GM04504 (cell line): Measurements from ENCODE around the gene CDH15.
"Not testable (repeated sequence)": the region's sequence is repeated elsewhere in the genome, so short reads cannot be mapped to it uniquely, and the experiment has no call there.

Source experiments
- DNase-seq: peaks from one replicate; pipeline ENCODE4 v3.0.0-alpha.2; 2012; ENCODE audit warnings: low read depth

CDH15 gene

GRCh38 chr16:89187770-89188392, 16.3 kb downstream of the CDH15 start:
- DNase-seq = no peak

GRCh38 chr16:89188471-89189357, 17.2 kb downstream of the CDH15 start:
- not testable (repeated sequence) for DNase-seq

DNA sequence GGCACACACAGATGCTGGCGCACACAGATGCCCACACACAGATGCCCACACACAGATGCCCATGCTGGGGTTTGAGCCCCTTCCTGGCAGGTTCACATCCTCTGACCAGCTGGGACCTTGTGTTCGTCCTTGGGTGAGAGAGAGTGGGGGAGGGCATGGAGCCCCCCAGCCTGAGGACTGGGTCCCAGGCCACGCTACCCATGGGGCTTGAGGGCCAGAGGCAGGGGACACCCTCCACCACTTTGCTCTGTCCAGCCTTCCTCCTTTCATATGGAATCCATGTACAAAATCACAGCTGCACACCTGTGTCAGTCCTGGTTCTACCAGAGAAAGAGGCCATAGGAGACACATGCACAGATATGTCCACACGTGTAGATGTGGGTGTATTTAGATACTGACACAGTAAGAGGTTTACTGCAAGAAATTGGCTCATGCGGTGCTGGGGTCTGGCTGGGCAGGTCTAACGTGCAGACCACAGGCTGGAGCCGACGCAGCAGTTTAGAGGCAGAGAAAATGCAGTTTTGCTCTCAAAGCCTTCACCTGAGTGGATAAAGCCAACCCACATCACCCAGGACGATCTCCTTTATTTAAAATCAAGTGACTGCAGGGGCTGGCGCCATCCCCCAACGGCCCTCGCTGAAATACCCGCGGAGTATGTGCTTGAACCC, 17.9 kb downstream of the CDH15 start:
- no peak for DNase-seq

DNA sequence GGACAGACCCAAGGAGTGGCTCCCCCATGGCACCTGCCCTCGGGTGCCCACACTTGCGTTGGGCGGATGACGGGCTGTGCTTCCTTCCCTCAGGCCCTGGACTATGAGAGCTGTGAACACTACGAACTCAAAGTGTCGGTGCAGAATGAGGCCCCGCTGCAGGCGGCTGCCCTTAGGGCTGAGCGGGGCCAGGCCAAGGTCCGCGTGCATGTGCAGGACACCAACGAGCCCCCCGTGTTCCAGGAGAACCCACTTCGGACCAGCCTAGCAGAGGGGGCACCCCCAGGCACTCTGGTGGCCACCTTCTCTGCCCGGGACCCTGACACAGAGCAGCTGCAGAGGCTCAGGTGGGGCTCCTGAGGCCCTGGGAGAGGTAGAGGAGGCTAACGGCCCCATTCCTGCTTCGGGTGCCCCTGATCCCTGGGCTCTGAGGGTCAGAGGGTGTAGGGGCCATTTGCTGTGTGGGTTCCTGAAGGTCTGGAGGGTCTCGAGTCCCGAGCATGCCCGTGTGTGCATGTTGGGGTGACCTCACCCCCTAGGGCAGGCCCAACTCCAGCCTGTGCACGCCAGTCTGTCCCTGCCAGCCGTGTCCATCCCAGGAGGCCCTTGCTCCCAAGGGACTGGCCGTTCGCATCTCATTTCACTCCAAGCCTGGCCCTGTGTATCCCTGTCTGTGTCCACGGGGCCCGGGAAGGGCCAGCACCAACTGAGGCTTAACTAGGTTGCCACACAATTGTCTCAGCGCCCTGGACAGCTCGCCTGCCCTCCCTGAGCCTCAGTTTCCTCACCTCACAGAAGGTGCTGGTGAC, 18.8 kb downstream of the CDH15 start:
- DNase-seq = no peak

DNA sequence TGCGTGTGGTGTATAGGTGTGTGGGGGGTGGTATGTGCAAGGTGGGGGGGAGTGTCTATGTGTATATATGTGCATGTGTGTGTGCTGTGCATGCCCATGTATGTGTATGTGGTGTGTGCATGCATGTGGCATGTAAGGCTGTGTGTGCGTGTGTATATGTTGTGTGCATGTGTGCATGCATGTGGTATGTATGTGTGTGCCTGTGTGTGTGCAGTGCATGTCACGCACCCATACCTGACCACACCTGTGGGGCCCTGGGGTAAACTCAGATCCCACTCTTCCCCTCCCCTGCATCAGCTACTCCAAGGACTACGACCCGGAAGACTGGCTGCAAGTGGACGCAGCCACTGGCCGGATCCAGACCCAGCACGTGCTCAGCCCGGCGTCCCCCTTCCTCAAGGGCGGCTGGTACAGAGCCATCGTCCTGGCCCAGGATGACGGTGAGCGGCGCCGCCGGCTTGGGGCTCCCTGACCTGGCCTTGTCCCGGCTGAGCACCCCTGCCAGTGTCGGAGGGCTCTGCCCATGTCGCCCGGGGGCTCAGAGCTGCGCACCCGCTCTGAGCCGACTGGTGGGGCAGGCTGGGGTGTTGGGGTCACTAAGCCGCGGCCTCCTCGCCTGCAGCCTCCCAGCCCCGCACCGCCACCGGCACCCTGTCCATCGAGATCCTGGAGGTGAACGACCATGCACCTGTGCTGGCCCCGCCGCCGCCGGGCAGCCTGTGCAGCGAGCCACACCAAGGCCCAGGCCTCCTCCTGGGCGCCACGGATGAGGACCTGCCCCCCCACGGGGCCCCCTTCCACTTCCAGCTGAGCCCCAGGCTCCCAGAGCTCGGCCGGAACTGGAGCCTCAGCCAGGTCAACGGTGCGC, 19.7 kb downstream of the CDH15 start:
- no peak for DNase-seq

- no peak for DNase-seq
Observed at GRCh38 chr16:89191901-89192185, 20.3 kb downstream of the CDH15 start.

DNA sequence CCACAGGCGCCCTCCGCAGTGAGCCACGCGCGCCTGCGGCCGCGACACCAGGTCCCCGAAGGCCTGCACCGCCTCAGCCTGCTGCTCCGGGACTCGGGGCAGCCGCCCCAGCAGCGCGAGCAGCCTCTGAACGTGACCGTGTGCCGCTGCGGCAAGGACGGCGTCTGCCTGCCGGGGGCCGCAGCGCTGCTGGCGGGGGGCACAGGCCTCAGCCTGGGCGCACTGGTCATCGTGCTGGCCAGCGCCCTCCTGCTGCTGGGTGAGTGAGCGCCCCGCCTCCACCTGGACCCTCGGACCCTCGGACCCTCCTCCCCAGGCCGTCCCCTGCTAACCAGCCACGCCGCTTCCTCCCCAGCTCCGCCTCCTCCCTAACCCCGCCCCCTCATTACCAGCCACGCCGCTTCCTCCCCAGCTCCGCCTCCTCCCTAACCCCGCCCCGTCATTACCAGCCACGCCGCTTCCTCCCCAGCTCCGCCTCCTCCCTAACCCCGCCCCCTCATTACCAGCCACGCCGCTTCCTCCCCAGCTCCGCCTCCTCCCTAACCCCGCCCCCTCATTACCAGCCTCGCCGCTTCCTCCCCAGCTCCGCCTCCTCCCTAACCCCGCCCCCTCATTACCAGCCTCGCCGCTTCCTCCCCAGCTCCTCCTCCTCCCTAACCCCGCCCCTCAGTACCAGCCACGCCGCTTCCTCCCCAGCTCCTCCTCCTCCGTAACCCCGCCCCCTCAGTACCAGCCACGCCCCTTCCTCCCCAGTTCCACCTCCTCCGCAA, 20.8 kb downstream of the CDH15 start:
- peak; percentile 83 for DNase-seq

DNA sequence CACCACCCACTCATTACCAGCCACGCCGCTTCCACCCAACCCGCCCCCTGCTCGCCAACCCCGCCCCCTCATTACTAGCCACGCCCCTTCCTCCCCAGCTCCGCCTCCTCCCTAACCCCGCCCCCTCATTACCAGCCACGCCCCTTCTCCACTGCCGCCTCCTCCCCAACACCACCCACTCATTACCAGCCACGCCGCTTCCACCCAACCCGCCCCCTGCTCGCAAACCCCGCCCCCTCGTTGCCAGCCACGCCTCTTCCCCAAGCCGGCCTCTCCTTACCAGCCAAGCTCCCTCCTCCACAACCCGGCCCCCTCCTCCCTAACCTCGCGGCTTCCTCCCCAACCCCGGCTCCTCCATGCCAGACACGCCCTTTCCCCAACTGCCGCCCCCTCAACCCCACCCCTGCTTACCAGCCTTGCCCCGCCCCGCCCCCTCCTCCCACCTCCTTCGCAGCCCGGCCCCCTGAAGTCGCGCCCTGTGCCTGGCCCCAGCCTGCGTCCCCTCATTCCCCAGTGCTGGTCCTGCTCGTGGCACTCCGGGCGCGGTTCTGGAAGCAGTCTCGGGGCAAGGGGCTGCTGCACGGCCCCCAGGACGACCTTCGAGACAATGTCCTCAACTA, 21.5 kb downstream of the CDH15 start:
- DNase-seq = no peak

DNA sequence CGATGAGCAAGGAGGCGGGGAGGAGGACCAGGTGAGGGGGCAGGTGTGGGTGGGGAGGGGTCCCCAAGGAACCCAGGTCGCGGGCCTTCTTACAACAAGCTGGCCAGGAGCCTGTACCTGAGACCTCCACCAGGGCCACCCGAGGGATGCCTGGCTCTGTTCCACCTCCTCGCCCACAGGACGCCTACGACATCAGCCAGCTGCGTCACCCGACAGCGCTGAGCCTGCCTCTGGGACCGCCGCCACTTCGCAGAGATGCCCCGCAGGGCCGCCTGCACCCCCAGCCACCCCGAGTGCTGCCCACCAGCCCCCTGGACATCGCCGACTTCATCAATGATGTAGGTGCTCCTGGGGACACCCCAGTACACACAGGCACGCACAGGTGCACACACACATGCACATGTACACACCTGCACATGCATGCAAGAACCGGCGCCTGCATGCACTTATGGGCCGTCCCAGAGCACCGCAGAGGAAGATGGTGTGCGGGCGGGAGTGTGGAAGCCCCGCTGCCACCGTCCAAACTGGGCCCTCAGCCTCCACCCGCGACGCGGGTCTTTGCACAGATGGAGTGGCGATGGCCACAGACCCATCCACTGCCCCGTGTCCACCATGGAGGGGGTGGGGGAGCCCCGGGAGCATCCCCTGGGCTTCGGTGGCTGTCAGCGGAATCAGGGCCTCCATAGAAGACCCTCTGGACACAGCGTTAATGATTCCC, 22.2 kb downstream of the CDH15 start:
- DNase-seq = no peak

GRCh38 chr16:89194340-89195311, 23.1 kb downstream of the CDH15 start:
- DNase-seq = no peak

DNA sequence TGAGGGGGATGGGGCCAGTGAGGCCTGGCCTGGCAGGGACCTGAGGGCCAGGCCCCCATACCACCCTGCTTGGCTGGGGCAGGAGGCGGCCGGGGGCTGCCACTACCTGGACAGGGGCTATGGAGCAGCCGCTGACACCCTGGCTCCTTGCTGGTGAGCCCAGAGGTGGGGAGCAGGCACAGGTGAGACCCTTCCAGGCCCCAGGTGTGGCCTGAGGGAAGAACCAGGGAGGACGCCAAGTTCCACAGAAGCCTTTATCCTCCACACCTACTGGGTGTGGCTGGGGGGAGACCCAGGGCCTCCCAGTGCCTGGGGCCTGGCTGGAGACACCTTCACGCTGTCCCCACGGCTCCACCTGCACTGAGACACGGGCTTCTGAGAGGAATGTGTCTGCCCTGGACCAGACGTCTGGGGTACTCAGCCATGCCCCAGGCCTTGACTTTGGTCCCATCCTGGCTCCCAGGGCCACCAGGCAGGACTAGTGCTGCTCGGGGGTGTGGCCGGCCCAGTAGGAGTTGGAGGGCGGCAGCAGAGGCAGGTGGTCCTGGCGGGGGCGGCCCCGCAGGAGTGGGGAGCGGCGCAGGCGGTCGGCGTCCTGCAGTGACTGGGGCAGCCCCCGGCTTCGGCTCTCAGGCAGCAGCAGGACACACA, 24.1 kb downstream of the CDH15 start:
- DNase-seq = no peak

DNA sequence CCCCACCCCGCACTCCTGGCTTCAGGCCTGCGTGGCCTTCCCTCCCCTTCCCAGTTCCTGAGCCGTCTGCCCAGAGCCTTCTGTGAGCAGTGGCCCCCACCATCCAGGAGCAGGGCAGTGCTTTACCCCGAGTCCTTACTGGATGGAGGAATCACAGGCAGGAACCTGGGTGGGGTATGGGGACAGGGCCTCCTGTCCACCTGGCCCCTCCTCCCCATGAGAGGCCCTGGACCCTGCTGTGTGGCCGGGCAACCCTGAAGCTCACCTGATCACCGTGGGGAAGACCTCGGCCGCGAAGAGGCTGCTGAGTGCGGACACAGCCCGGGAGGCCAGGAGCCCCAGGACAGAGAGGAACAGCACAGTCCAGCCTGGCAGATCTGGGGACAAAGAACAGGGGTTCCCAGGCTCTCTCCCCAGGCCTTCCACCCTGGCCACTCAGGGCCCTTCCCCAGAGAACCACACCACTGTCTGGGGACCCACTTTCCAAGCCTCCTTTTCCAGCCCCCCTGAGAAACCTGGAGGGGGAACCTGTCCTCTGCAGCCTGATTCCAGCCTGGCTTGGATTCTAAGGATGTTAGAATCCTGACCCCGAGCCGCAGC, 25.6 kb downstream of the CDH15 start:
- DNase-seq = no peak

DNA sequence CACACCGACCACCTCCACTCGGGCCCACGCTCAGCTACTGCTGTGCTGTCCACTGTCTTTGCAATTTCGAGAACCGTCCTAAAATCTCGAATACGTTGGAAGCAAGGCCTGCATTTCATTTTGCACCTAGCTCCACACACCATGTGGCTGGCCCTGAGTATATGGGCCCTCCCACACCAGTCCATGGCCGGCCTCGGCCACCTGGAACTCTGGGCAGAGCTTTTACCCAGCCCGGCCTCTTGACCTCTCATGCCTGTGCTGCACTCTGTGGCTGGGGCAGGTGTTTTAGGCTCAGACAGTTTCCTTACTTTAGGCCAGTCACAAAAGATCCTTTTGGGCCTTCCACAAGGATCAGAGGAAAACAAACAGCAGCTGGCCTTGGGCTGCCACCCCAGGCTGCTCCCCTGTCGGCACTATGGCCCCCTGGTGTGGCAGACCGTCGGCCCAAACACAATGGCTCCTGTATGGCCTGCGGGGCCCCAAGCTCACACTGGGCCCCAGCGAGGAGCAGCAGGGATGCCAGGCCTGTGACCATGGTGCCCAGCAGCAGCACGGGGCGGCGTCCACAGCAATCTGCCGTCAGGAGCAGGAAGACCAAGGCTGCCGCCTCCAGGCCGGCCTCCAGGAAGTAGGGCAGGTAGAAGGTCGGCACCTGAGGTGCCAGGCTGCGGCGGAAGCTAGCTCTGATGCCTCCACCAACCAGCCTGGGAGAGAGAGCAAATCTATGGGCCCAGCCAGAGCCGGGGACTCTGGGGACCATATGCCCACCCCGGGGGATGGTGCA, 26.3 kb downstream of the CDH15 start:
- no peak for DNase-seq

- no peak for DNase-seq
Observed at GRCh38 chr16:89198417-89199240, 27.1 kb downstream of the CDH15 start.

- no peak for DNase-seq
Observed at GRCh38 chr16:89199241-89200123, 27.9 kb downstream of the CDH15 start.
